ENCODE results near the gene ADAM8. TPM values are rescaled to one million over a fixed set of nuclear protein-coding genes. Genes with fewer than 3 reads are reported as not detected.
"Not testable (repeated sequence)": the region's sequence is repeated elsewhere in the genome, so short reads cannot be mapped to it uniquely, and the experiment has no call there.

The ADAM8 gene
- polyA plus RNA-seq, 1 donor from 2014 or later, result 6.4 TPM

DNA sequence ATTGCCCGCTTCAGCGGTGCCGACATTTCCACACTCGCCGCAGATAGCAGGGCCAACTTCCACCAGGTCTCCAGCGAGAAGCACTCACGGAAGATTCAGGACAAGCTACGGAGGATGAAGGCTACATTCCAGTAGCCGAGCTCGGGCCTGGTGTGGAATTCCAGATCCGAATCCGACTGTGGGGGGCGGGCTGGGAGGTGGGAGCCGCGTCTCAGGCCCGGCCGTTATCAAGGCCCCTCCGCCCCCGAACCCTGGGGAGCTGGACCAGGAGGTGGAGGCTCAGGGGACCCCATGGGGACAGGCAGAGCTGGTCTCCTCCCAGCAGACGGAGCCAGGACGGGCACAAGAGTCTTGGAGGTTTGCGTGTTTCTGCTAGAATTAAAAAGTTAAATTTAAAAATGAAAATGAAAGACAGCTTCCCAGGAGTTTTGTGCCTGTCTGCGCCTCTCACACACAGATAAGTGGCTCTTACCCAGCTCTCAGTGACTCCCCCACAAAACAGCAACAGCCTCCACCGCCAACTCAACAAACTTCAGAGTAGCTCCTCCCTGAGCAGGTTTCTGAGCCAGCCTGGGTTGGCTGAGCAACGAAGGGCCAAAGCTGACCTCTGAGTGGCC, 51.8 kb downstream of the ADAM8 start:
- H3K4me2 ChIP-seq (ENCODE audit: low read length), result no peak overlapping the region
- H3F3A ChIP-seq (ENCODE audit: insufficient read depth, low read length, poor library complexity, severe bottlenecking), result no peaks in the 10 kb centered on the region
- TF ChIP-seq POLR2AphosphoS5 (IDR thresholded peaks at IDR 0.05), result no peak
- no peak for TF ChIP-seq RAD21 (conservative IDR thresholded peaks at IDR 0.05)
- no peak for TF ChIP-seq CTCF (IDR thresholded peaks at IDR 0.05; ENCODE audit: poor library complexity, severe bottlenecking)
- TF ChIP-seq EP300 (conservative IDR thresholded peaks at IDR 0.05; ENCODE audit: poor library complexity, severe bottlenecking), result no peak
- no peak for TF ChIP-seq TAF1 (IDR thresholded peaks at IDR 0.05; ENCODE audit: low read depth)
- TF ChIP-seq SMC3 (conservative IDR thresholded peaks at IDR 0.05; ENCODE audit: poor library complexity), result no peak
- TF ChIP-seq, protein P1, sequence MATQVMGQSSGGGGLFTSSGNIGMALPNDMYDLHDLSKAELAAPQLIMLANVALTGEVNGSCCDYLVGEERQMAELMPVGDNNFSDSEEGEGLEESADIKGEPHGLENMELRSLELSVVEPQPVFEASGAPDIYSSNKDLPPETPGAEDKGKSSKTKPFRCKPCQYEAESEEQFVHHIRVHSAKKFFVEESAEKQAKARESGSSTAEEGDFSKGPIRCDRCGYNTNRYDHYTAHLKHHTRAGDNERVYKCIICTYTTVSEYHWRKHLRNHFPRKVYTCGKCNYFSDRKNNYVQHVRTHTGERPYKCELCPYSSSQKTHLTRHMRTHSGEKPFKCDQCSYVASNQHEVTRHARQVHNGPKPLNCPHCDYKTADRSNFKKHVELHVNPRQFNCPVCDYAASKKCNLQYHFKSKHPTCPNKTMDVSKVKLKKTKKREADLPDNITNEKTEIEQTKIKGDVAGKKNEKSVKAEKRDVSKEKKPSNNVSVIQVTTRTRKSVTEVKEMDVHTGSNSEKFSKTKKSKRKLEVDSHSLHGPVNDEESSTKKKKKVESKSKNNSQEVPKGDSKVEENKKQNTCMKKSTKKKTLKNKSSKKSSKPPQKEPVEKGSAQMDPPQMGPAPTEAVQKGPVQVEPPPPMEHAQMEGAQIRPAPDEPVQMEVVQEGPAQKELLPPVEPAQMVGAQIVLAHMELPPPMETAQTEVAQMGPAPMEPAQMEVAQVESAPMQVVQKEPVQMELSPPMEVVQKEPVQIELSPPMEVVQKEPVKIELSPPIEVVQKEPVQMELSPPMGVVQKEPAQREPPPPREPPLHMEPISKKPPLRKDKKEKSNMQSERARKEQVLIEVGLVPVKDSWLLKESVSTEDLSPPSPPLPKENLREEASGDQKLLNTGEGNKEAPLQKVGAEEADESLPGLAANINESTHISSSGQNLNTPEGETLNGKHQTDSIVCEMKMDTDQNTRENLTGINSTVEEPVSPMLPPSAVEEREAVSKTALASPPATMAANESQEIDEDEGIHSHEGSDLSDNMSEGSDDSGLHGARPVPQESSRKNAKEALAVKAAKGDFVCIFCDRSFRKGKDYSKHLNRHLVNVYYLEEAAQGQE (IDR thresholded peaks at IDR 0.05; ENCODE audit: borderline replicate concordance), result no peak
- no peak for TF ChIP-seq EZH2 (IDR thresholded peaks at IDR 0.05; ENCODE audit: borderline replicate concordance, insufficient read depth, low read length, poor library complexity, severe bottlenecking)
- TF ChIP-seq MXI1 (conservative IDR thresholded peaks at IDR 0.05; ENCODE audit: poor library complexity, severe bottlenecking), result no peak
- H3K27ac ChIP-seq (ENCODE audit: low read length), result no peak overlapping the region
- no peaks in the 10 kb centered on the region for H3K9me2 ChIP-seq (ENCODE audit: insufficient read depth, low read length)
- H3K4me3 ChIP-seq (ENCODE audit: low read length), result no peak overlapping the region
- no peaks in the 10 kb centered on the region for H3K36me3 ChIP-seq (ENCODE audit: insufficient read depth, low read length)
- H3K9me3 ChIP-seq (ENCODE audit: low read length), result no peaks in the 10 kb centered on the region
- no peak overlapping the region for H2AFZ ChIP-seq (ENCODE audit: low read depth, low read length)
- H4K20me1 ChIP-seq (ENCODE audit: insufficient read depth), result no peaks in the 10 kb centered on the region
- no peak overlapping the region for H3K9ac ChIP-seq (ENCODE audit: low read length)
- no peaks in the 10 kb centered on the region for H3K79me2 ChIP-seq (replicated peaks; ENCODE audit: insufficient read depth, low read length)
- H3K27me3 ChIP-seq (ENCODE audit: insufficient read depth, low read depth, low read length), result peaks cover 18% of the 10 kb centered on the region

GRCh38 chr10:133224076-133224475, 52.6 kb downstream of the ADAM8 start:
- Histone ChIP-seq H3K4me3 (ENCODE audit: low read length) (no peak overlapping the region), H3K4me2 (ENCODE audit: low read length) (no peak overlapping the region), H3F3A (ENCODE audit: insufficient read depth, low read length, poor library complexity, severe bottlenecking) (no peaks in the 10 kb centered on the region), H3K9ac (ENCODE audit: low read length) (no peak overlapping the region), H4K20me1 (ENCODE audit: insufficient read depth) (no peaks in the 10 kb centered on the region), H3K36me3 (ENCODE audit: insufficient read depth, low read length) (no peaks in the 10 kb centered on the region), H3K9me3 (ENCODE audit: low read length) (no peaks in the 10 kb centered on the region), H3K79me2 (replicated peaks; ENCODE audit: insufficient read depth, low read length) (no peaks in the 10 kb centered on the region), H3K27me3 (ENCODE audit: insufficient read depth, low read depth, low read length) (peaks cover 10% of the 10 kb centered on the region), H3K27ac (ENCODE audit: low read length) (no peak overlapping the region), H3K9me2 (ENCODE audit: insufficient read depth, low read length) (no peaks in the 10 kb centered on the region), H2AFZ (ENCODE audit: low read depth, low read length) (no peak overlapping the region)
- TF ChIP-seq SMC3 (conservative IDR thresholded peaks at IDR 0.05; ENCODE audit: poor library complexity), result no peak
- TF ChIP-seq, protein P1 (IDR thresholded peaks at IDR 0.05; ENCODE audit: borderline replicate concordance), result no peak
- TF ChIP-seq TAF1 (IDR thresholded peaks at IDR 0.05; ENCODE audit: low read depth), result no peak
- no peak for TF ChIP-seq CTCF (IDR thresholded peaks at IDR 0.05; ENCODE audit: poor library complexity, severe bottlenecking)
- TF ChIP-seq EP300 (conservative IDR thresholded peaks at IDR 0.05; ENCODE audit: poor library complexity, severe bottlenecking), result no peak
- TF ChIP-seq RAD21 (conservative IDR thresholded peaks at IDR 0.05), result no peak
- no peak for TF ChIP-seq EZH2 (IDR thresholded peaks at IDR 0.05; ENCODE audit: borderline replicate concordance, insufficient read depth, low read length, poor library complexity, severe bottlenecking)
- TF ChIP-seq MXI1 (conservative IDR thresholded peaks at IDR 0.05; ENCODE audit: poor library complexity, severe bottlenecking), result no peak
- no peak for TF ChIP-seq POLR2AphosphoS5 (IDR thresholded peaks at IDR 0.05)

GRCh38 chr10:133221756-133222155, 54.9 kb downstream of the ADAM8 start:
- not testable (repeated sequence) for H2AFZ ChIP-seq (ENCODE audit: low read depth, low read length); H3K9me3 ChIP-seq (ENCODE audit: low read length); H3K9me2 ChIP-seq (ENCODE audit: insufficient read depth, low read length); H3F3A ChIP-seq (ENCODE audit: insufficient read depth, low read length, poor library complexity, severe bottlenecking); H3K36me3 ChIP-seq (ENCODE audit: insufficient read depth, low read length); H3K79me2 ChIP-seq (replicated peaks; ENCODE audit: insufficient read depth, low read length); H3K9ac ChIP-seq (ENCODE audit: low read length); H3K27ac ChIP-seq (ENCODE audit: low read length); H4K20me1 ChIP-seq (ENCODE audit: insufficient read depth); H3K27me3 ChIP-seq (ENCODE audit: insufficient read depth, low read depth, low read length); H3K4me2 ChIP-seq (ENCODE audit: low read length); H3K4me3 ChIP-seq (ENCODE audit: low read length)
